ENCODE results near the gene ZNF639. TPM values are rescaled to one million over a fixed set of nuclear protein-coding genes. Genes with fewer than 3 reads are reported as not detected.

Gene ZNF639
- total RNA-seq, 1 donor from 2014 or later: 28.9 TPM

DNA sequence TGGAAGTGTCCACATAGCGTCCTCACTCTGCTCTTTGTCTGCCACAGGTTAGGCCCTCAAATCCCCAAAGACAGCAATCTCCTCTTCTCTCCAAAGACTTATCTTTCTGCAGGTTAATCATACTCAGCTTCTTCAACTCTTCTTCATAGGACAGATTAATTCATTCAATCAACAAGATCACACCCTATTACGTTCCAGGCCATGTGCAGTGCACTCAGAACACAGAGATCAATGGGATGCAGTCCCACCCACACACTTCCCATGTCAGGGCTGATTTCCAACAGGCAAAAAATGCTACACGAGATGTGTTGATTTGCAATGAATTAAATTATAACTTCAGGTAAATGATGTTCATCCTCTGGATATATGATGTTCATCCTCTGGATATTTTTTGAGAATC is 33.5 kb upstream of the ZNF639 start:
- H3K4me1 ChIP-seq: no peaks in the 10 kb centered on the region
- intact Hi-C loops (cut with DNase I): no loop called here
- no peak for ATAC-seq
- no peaks in the 10 kb centered on the region for H3K9me3 ChIP-seq
- H3K36me3 ChIP-seq: no peaks in the 10 kb centered on the region
- H3K4me3 ChIP-seq: no peak overlapping the region
- H3K27me3 ChIP-seq: no peaks in the 10 kb centered on the region
- H3K27ac ChIP-seq: no peak overlapping the region
- no peak for DNase-seq
- TF ChIP-seq, protein P1, sequence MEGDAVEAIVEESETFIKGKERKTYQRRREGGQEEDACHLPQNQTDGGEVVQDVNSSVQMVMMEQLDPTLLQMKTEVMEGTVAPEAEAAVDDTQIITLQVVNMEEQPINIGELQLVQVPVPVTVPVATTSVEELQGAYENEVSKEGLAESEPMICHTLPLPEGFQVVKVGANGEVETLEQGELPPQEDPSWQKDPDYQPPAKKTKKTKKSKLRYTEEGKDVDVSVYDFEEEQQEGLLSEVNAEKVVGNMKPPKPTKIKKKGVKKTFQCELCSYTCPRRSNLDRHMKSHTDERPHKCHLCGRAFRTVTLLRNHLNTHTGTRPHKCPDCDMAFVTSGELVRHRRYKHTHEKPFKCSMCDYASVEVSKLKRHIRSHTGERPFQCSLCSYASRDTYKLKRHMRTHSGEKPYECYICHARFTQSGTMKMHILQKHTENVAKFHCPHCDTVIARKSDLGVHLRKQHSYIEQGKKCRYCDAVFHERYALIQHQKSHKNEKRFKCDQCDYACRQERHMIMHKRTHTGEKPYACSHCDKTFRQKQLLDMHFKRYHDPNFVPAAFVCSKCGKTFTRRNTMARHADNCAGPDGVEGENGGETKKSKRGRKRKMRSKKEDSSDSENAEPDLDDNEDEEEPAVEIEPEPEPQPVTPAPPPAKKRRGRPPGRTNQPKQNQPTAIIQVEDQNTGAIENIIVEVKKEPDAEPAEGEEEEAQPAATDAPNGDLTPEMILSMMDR (IDR thresholded peaks at IDR 0.05): no peak

DNA sequence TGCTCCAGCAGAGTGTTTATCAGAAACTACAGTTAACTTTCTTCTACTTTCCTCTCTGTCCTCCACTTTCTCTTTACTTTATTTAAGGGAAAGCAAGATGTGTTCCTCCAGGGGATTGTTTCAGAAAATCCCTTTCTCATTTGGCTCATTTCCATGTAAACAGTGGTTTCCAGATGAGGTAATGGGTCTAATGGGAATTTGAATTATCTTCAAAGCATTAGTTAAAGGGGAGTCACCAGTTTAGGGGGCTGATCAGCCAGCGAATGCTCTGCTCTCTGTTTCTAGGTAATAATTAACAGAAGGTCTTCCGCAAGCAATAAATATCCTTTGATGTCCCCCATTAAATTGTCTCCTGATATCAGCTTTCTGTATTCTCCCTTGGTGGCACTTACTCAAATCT is 30.4 kb upstream of the ZNF639 start:
- H3K9me3 ChIP-seq: no peaks in the 10 kb centered on the region
- H3K36me3 ChIP-seq: no peaks in the 10 kb centered on the region
- H3K4me1 ChIP-seq: no peaks in the 10 kb centered on the region
- ATAC-seq (no peak), DNase-seq (no peak)
- no peak overlapping the region for H3K27ac ChIP-seq
- intact Hi-C loops (cut with DNase I): no loop called here
- H3K27me3 ChIP-seq: no peaks in the 10 kb centered on the region
- TF ChIP-seq, protein P1 (IDR thresholded peaks at IDR 0.05): no peak
- H3K4me3 ChIP-seq: no peak overlapping the region

DNA sequence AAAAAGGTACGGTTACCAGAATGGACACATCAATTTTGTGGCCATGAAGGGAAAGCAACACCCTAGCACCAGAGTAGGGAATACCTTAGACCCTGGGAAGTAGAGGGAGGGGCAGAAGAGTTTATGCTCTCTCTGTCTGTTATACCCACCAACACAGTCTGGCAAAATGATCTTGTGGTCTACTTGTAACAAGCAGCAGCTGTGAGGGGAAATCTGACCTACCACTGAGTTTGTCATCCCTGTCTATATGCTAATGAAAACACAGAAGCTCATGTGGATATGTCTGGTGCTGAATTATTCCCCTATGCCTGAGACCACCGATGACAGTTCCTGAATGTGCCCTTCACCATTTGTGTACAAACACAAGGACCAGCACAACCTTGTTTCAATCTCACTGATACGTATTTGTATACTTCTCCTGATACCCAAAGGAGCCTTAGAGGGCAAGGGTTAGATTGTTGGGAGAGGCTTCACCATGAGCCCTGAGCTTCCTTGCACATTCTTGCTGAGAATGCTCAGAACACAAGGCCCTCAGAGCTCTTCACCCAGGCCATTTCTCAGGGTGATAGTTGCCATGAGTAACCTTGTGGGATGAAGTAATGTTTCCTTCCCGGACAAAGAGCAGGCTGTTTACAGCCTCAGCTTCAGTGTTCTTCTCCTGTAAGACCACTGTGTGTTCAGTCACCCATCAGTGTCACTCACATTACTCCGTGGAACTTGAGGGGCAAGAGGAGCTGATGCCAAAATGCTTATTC is 24.7 kb upstream of the ZNF639 start:
- no peaks in the 10 kb centered on the region for H3K9me3 ChIP-seq
- no peaks in the 10 kb centered on the region for H3K36me3 ChIP-seq
- no peaks in the 10 kb centered on the region for H3K27me3 ChIP-seq
- no peak overlapping the region for H3K27ac ChIP-seq
- intact Hi-C loops (cut with DNase I): no loop called here
- TF ChIP-seq, protein P1 (IDR thresholded peaks at IDR 0.05): no peak
- H3K4me1 ChIP-seq: no peaks in the 10 kb centered on the region
- no peak overlapping the region for H3K4me3 ChIP-seq
- ATAC-seq (no peak), DNase-seq (no peak)

DNA sequence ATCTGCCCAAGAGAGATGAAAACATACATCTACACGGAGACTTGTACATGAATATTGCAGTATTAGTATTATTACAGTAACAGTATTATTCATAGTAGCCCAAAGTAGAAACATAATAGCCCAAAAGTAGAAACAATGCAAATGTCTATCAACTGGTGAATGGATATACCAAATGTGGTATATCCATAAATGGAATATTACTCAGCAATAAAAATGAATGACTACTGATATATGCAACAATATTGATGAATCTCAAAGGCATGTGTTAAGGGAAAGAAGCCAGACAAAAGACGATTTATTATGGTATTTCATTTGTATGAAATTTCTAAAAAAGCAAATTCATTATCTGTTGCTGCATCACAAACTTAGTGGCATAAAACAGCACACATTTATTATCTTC is 23.5 kb upstream of the ZNF639 start:
- no peak for ATAC-seq
- Histone ChIP-seq H3K4me3 (no peak overlapping the region), H3K27ac (no peak overlapping the region), H3K36me3 (no peaks in the 10 kb centered on the region), H3K27me3 (no peaks in the 10 kb centered on the region), H3K9me3 (no peaks in the 10 kb centered on the region), H3K4me1 (no peaks in the 10 kb centered on the region)
- DNase-seq: no peak
- intact Hi-C loops (cut with DNase I): no loop called here
- TF ChIP-seq, protein P1 (IDR thresholded peaks at IDR 0.05): no peak

DNA sequence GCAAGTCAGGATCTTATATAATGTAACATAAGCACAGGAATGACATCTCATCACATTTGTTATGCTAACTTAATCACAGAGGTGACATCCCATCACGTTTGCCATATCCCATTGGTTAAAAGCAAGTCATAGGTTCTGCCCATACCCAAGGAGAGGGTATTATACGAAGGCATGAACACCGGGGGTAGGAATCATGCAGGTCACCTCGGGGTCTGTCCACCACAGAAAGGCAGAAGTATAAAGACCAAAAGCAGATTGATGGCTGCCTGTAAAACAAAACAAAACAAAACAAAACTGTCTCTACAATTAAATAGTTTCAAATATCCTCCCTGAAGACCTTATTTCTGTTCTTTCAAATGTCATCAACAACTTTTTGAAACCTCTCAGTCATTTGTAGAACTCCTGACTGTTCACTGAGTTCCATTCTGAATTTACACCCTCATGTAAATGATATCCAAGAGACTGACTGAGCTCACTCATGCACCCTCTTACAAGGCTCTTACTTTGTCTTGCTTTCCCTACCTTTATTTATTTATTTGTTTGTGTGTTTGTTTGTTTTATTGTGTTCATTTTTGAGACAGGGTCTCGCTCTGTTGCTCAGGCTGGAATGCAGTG is 22.7 kb upstream of the ZNF639 start:
- Histone ChIP-seq H3K27ac (no peak overlapping the region), H3K4me3 (no peak overlapping the region), H3K36me3 (no peaks in the 10 kb centered on the region), H3K27me3 (no peaks in the 10 kb centered on the region), H3K4me1 (no peaks in the 10 kb centered on the region), H3K9me3 (no peaks in the 10 kb centered on the region)
- TF ChIP-seq, protein P1 (IDR thresholded peaks at IDR 0.05): no peak
- intact Hi-C loops (cut with DNase I): no loop called here
- ATAC-seq (no peak), DNase-seq (no peak)
